Left lung (tissue), 10 donors: ENCODE data around the gene PTPRT. TPM values are rescaled to one million over a fixed set of nuclear protein-coding genes. Genes with fewer than 3 reads are reported as not detected.

Experiments
- ATAC-seq: fragments of 200-7000 bp; cut with Tn5 transposase; one replicate; pipeline ENCODE4 v1.9.1; 2020; ENCODE audit warnings: moderate library complexity
- DNase-seq, 4 donors: peaks; one replicate each; pipeline ENCODE4 v3.0.0-alpha.2; 2013 to 2020
- H3K27ac ChIP-seq, 2 donors: fragments of 200-600 bp; sonication (generic) in 1 of 2; one replicate each; pipeline versions ENCODE4 v1.5.0 to v1.8.0; 2020 to 2021
- H3K27me3 ChIP-seq, 2 donors: fragments of 200-600 bp; sonication (generic) in 1 of 2; one replicate each; pipeline versions ENCODE4 v1.5.0 to v1.8.0; 2020 to 2021
- H3K36me3 ChIP-seq, 2 donors: fragments of 200-600 bp; sonication (generic) in 1 of 2; one replicate each; pipeline versions ENCODE4 v1.5.0 to v1.8.0; 2020 to 2021
- H3K4me1 ChIP-seq, 2 donors: fragments of 200-600 bp; one replicate each; pipeline ENCODE4 v1.8.0; 2021
- H3K4me3 ChIP-seq, 2 donors: fragments of 200-600 bp; sonication (generic) in 1 of 2; one replicate each; pipeline versions ENCODE4 v1.5.0 to v1.8.0; 2020 to 2021; ENCODE audit warnings: mild to moderate bottlenecking in 1 of 2
- H3K9me3 ChIP-seq, 2 donors: fragments of 200-600 bp; sonication (generic) in 1 of 2; one replicate each; pipeline versions ENCODE4 v1.5.0 to v1.8.0; 2020 to 2021
- intact Hi-C, 2 donors: fragments of 100-400 bp; cut with DNase I; formaldehyde crosslinking; loops; one replicate each; pipeline versions ENCODE4 v1.11.2 to v1.14.2; 2022
- polyA plus RNA-seq, 6 donors: library from polyadenylated mRNA; unstranded; fragments of 120-200 nt; gene quantifications; one replicate each; pipeline ENCODE4 v1.2.1, GENCODE V29; 2013; ENCODE audit not compliant: insufficient read length in 6 of 6
- total RNA-seq, 2 donors: library from RNA; stranded (reverse); fragmentation: NEBNext Ultra II Directional; extraction: Animal tissue kit (Norgen Biotek cat#: 25700); gene quantifications; one replicate each; pipeline ENCODE4 v1.2.1, GENCODE V29; 2021
- TF ChIP-seq, protein P1 (sequence below), 2 donors: fragments of 200-600 bp; sonication (generic) in 1 of 2; IDR thresholded peaks; one replicate each; pipeline versions ENCODE4 v1.5.0 to v1.8.0; 2021; ENCODE audit warnings: antibody characterized with exemption in 2 of 2
- donor health status: DM: no; HTN: yes; CAD: no.
- donor health status: DM: no; HTN: no; CAD: no.

PTPRT gene
- total and polyA plus RNA-seq, 8 donors: 0.15 to 2.9 (median 1.4) TPM

DNA sequence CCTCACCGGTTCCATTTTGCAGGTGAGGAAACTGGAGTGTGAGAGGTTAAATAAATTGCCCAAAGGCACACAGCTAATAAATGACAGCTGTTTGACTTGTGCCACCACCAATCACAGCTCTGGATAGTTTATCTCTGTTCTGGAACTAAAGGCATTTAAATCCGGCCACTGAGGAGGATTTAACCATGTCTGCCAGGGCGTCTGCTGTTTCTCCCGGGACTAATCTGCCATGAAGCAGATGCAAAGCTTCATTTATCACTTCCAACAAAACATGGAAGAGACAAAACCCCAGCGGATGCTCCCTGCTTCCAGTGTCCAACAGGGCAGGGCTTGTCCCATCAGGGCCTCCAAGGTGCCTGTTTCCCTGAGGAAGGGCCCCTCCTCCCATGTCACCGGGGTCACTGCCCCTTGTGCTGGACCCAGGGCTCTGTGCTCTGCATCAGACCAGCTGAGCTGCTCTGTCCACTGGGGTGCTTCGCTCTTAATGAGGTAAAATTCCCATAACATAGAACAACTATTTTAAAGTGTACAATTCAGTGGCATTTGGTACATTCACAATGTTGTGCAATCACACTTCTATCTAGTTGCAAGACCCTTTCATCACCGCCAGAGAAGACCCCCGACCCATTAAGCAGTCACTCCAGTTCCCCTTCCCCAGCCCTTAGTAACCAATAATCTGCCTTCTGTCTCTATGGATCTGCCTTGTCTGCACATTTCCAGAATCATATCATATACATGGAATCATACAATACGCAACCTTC, 244.3 kb downstream of the PTPRT start:
- H3K4me1 ChIP-seq: no peaks in the 10 kb centered on the region
- H3K4me3 ChIP-seq: no peak overlapping the region
- H3K27ac ChIP-seq: no peak overlapping the region
- H3K9me3 ChIP-seq: peaks cover 0 to 12% of the 10 kb centered on the region in 2 donors
- no peaks in the 10 kb centered on the region for H3K36me3 ChIP-seq
- no peaks in the 10 kb centered on the region for H3K27me3 ChIP-seq
- intact Hi-C loops: no loop called here
- DNase-seq (peak in 2 of 4 donors; percentile 54 to 73), ATAC-seq (no peak)
- TF ChIP-seq, protein P1, sequence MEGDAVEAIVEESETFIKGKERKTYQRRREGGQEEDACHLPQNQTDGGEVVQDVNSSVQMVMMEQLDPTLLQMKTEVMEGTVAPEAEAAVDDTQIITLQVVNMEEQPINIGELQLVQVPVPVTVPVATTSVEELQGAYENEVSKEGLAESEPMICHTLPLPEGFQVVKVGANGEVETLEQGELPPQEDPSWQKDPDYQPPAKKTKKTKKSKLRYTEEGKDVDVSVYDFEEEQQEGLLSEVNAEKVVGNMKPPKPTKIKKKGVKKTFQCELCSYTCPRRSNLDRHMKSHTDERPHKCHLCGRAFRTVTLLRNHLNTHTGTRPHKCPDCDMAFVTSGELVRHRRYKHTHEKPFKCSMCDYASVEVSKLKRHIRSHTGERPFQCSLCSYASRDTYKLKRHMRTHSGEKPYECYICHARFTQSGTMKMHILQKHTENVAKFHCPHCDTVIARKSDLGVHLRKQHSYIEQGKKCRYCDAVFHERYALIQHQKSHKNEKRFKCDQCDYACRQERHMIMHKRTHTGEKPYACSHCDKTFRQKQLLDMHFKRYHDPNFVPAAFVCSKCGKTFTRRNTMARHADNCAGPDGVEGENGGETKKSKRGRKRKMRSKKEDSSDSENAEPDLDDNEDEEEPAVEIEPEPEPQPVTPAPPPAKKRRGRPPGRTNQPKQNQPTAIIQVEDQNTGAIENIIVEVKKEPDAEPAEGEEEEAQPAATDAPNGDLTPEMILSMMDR (IDR thresholded peaks at IDR 0.05): no peak

DNA sequence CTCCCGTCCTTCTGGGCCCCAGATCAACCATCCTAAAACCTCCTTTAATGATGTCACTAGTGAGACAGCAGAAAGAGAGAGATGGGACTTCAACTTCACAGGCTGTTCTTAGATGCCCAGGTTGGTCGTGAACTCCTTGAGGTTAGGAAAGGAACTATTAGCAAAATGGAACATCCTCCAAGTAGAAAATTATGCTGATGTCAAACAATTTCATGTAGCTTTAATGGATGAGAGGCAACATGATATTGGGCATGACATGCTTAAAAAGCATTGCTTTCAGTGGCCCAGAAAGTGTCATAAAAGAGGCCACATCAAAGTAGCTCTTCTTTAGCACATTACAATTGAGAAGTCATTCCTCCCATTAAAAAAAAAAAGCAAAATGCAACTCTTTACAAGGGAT, 248.1 kb downstream of the PTPRT start:
- intact Hi-C loops: no loop called here
- Histone ChIP-seq H3K36me3 (no peaks in the 10 kb centered on the region), H3K4me1 (no peaks in the 10 kb centered on the region), H3K27ac (no peak overlapping the region), H3K4me3 (no peak overlapping the region), H3K27me3 (no peaks in the 10 kb centered on the region), H3K9me3 (no peaks in the 10 kb centered on the region)
- TF ChIP-seq, protein P1 (IDR thresholded peaks at IDR 0.05): no peak
- ATAC-seq (no peak), DNase-seq (no peak)

DNA sequence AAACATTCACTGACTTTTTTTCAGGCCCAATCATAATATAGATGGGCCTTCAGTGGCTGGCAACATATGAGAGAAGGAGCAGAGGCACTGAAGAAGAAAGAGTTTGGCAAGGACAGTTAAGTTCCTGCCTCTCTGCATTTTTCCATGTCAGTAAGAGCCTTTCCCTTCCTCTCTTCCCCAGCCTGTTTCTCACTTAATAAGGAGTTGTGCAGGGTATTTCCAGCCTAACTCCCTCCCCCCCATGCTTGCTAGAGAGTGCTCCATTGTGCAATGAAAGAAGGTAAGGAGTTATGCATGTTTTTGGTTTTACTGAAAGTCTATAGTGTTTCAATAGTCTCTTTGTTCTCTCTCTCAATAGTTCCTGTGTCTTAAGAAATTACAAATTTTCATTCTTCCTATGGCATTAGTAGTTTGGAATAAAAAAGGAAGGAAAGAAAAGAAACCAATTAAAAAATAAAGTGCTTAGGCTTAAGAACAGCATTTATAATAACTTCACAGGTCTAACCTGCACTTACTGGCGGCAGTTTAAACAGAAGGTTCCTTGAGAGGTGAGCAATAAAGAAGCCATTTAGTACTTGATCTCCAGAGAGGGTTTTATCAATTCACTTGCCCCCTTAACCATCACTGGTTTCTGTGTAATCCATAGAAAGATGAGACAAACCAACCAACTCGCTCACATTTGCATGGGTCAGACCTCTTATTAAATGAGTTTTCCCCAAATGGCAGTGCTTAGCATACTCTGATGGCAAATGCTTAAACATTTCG, 251.1 kb downstream of the PTPRT start:
- Histone ChIP-seq H3K36me3 (no peaks in the 10 kb centered on the region), H3K9me3 (no peaks in the 10 kb centered on the region), H3K27me3 (no peaks in the 10 kb centered on the region), H3K4me1 (no peaks in the 10 kb centered on the region), H3K27ac (no peak overlapping the region), H3K4me3 (no peak overlapping the region)
- TF ChIP-seq, protein P1 (IDR thresholded peaks at IDR 0.05): no peak
- DNase-seq (peak in 1 of 4 donors; percentile 24), ATAC-seq (no peak)
- intact Hi-C loops: no loop called here

DNA sequence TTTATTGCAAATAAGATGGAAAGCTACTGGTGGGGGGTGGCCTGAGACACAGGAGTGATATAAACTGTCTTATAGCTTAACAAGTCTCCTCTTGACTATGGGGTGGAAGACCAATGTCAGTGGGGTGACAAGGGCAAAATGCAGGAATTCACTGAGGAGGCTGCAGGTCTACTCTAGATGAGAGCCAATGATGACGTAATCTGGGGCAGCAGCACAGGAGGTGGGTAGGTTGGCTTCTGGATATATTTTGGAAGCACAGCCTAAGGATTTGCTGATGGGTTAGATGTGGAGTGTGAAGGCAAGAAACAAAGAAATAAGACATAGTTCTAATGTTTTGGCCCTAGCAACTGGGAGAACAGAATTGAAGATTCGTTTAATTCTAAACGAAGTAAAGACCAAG, 253.2 kb downstream of the PTPRT start:
- TF ChIP-seq, protein P1 (IDR thresholded peaks at IDR 0.05): no peak
- DNase-seq (no peak), ATAC-seq (no peak)
- Histone ChIP-seq H3K4me1 (no peaks in the 10 kb centered on the region), H3K27me3 (no peaks in the 10 kb centered on the region), H3K4me3 (no peak overlapping the region), H3K27ac (no peak overlapping the region), H3K9me3 (no peaks in the 10 kb centered on the region), H3K36me3 (no peaks in the 10 kb centered on the region)
- intact Hi-C loops: no loop called here

DNA sequence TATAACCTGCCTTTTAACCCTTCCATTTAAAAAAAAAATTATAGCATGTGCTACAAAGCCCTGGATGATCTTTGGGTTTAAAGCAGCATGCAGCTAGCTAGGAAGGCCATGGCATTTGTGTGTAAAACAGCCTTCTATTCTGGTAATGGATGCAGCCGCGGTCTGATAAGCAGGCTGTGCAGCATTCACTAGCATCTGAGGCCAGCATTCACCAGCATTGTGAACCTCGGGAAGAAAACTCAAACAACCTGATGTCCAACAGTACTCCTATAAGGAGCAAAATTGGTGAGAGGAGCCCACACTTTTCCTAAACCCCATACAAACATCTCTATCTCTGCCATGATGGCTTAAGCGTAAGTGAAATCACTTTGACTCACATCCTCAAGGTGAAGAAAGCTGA, 265.5 kb downstream of the PTPRT start:
- Histone ChIP-seq H3K27me3 (peaks cover 0 to 4% of the 10 kb centered on the region in 2 donors), H3K4me1 (no peaks in the 10 kb centered on the region), H3K27ac (no peak overlapping the region), H3K9me3 (no peaks in the 10 kb centered on the region), H3K36me3 (no peaks in the 10 kb centered on the region), H3K4me3 (no peak overlapping the region)
- intact Hi-C loops: no loop called here
- no peak for ATAC-seq
- no peak for DNase-seq
- TF ChIP-seq, protein P1 (IDR thresholded peaks at IDR 0.05): no peak
